Measurements from ENCODE around the gene CDK2AP2. TPM values are rescaled to one million over a fixed set of nuclear protein-coding genes. Genes with fewer than 3 reads are reported as not detected.
A peak's percentile ranks its signal among the peaks of the same experiment; 100 is the strongest.

The CDK2AP2 gene
- polyA plus RNA-seq, 12 donors = 12.7 to 27.8 (median 16.3) TPM; not detected in 1

DNA sequence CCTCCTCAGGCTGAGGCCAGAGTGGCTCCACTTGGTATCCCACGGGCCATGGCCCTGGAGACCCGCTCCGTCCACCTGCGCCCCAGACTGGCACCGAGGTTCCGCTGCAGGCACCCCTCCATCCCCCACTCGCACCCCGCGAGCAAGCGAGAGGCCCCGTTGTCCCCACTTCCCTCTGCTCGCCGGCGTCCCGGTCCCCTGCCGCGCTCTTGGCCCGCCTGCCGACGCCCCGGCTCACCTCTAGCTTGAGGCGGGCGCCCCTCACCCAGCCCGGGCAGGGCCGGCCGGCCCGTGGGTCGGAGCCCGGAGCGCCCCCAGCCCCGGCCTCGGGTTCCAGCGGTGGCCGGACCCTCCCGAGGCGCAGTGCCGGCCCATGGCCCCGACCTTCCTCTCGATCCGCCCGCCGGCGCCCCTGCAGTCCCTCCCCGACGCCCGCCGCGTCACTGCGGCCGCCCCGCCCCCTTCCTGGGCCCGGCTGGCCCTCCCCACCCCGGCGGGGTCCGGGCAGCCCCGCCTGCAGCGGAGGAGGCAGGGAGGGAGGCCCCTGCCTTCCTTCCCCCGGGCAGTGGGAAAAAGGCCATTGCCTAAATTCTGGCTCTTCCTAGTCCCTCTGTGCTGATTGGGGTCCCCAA lies 2.9 kb downstream of the CDK2AP2 start, which contains the start of gene PITPNM1:
TSS of gene PITPNM1 (minus strand) at position 414 of the 632 bp plus-strand sequence. CDS start 1,183 bp downstream, outside the sequence.
- DNase-seq = peak; percentile 56

DNA sequence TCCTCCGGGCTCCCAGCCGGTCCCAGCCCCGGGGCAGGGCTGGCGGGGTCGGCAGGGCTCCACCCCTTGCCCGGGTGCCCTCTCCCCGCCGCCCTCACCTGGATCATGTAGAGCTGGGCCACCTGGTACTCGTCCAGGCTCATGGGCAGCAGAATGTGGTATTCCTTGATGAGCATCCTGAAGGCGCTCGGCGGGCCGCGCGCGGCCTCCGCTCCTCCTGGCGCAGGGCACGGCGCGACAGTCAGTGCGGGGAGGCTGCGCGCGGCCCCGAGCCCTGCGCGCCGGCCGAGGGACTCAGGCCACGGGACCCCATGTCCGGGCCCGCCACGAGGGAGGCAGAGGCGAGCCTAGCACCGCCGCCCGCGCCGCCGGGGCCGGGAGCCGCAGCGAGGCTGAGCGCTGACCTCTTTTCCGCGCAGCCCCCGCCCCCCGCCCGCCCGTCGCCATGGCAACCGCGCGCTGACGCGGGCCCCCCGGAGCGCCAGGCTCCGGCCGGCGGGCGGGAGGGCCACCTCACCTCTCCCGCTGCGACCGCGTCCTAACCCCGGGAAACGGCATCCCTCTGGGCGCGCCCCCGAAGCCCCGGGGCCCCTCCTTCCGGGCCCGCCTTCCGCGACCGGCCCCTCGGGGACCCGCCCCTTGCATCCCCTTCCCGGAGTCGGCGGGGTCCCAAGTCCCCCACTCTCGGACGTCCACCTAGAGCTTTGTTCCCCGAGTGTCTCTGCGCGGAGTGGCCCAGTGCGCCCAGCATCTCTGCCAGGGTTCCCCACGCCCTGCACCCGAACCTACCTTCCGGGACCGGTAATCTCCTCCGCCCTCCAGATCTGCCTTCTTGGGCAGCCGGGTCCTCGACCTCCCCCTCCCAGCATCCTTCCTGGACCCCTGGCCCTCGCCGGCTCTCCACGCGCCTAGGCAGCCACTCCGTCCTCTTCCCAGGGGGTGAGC lies 3.7 kb downstream of the CDK2AP2 start:
- DNase-seq = no peak

DNA sequence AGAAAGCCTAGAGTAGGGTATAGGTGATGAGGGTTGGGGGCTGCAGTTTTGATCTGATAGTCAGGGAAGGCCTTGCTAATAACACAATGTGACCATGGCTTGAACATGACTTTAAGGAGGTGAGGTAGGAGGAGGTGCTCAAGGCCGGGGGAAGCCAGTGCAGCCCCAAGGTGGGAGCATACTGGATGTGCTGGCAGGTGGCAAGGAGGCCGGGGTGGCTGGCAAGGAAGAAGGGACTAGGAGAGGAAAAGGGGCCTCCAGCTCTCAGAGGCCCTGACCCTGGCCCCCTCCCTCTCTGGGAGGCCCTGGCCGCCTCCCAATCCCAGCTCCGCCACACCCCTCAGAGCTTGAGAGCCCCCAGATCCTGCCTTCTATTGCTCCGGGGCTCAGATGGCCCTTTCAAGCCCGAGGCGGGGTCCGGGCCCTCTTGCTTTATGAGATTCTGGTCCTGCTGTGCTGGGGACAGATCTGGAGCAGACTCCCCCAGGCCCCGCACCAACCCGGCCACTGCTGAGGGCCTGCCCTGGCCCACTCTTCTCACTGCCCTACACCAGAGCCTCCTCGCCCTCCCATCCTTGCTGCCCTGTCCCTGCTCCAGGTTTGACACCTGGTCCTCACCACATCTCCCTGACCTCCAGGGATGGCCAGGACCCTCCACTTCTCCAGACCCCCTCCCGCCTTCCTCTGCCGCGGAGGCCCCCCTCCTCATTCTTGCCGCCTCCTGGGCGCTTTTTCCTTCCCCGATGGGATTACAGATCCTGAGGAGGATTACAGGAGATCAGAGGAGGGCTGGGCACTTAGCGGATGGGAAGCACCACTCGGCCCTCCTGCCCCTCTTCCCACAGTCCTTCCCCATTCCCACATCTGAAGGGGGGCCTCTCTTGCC lies 4.6 kb downstream of the CDK2AP2 start:
- DNase-seq = no peak

DNA sequence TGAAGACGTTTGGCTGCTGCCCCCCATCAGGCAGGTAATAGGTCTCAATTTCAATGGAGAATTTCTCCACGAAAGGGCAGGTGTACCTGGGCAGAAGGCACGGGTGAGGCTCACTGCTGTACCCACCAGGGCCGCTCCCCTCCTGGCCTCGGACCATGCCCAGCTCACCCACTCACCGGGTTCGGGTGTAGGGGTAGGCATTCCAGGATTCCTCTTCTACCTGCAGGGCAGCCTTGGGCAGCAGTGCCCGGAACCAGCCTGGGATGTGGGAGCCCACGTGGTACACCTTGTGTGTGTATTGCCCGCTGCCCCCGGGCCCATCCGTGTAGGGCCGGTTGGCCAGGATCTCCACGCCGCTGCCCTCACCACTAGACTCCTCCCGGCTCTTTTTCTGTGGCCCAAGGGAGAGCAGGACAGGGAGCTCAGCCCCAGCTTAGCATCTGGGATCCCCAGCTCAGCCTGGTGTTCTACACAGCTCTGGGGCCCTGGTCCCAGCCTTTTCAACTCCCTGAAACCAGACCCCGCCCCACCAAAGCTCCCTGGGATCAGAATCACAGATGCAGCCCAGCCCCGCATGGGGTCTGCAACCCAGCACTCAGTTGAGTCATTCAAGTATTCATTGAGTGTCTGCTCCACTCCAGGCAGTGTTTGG lies 5.5 kb downstream of the CDK2AP2 start:
- DNase-seq = no peak

DNA sequence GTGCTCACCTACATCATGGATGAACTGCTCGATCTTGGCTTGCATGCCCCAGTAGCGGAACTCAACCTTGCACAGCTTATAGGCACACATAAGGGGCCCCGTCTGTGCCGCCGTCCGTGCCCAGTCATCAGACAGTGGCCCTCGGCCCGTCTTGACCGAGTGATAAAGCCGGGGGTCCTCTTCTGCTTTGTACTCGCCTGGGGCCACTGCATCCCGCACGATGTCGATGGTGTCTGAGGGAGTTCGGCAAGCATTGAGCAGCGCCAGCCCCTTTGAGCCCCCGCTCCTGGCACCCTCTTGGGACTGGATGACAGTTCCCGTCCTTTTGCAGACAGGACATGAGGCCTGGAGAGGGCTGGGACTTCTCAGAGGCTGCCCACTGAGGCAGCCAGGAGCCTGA lies 6.1 kb downstream of the CDK2AP2 start:
- no peak for DNase-seq

DNA sequence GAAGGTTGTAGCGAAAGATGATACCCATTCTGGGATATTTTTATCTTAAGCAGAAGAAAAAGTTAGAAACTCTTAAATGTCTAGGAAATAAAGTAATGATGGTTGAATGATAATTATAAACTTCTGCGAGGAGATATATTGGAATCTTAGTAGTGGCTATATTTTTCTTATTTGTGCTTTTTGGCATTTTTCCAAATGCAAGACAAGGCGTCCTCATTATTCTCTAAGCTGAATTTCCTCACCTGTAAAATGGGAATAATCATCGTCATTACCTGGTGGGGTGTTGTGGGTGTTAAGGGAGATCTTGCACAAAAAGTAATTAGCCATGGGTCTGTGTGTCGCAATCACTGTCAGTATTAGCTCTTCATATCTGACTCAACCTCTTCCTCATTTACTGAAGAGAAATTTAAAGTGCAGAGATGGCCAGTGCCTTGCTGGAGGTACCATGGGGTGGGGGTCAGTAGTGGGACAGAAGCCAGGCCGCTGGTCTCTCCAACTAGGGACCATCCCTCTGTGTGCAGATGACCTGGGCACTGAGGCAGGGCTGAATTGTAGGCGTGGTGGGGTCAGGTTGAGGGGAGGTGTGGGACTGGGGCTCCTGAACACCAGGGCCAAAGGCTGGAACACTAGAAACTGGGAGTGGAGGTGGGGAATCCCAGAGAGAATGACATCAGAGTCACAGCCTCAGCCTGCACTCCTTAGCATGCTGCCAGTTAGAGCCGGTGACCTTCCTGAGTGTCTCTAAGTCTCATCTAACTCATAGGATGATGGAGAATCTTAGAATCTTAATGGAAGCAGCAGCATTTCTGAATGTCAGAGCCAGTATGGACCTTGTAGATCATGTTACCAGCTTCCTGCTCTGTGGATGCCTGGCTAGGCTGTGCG lies 6.9 kb downstream of the CDK2AP2 start:
- DNase-seq = no peak

DNA sequence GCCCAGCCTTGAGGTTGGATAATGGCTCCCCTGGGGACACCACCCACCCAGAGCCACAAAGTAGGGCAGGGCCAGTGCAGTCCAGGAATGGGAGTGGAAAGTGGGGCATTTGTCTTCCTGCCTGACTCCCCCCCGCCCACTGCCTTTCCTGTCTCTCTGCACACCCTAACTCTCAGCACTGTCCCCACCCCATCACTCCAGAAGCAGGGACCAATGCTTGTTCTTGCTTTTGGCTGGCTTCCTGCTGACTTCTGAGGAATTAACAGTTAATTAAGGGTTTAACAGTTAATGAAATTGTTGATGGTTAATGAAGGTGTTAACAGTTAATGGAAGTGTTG lies 7.5 kb downstream of the CDK2AP2 start:
- DNase-seq = no peak

- DNase-seq = no peak
Observed at GRCh38 chr11:67499808-67500483, 8.0 kb downstream of the CDK2AP2 start.

- DNase-seq = no peak
Observed at GRCh38 chr11:67498544-67498972, 9.4 kb downstream of the CDK2AP2 start.

GRCh38 chr11:67497656-67498291 lies 10.2 kb downstream of the CDK2AP2 start:
- no peak for DNase-seq

DNA sequence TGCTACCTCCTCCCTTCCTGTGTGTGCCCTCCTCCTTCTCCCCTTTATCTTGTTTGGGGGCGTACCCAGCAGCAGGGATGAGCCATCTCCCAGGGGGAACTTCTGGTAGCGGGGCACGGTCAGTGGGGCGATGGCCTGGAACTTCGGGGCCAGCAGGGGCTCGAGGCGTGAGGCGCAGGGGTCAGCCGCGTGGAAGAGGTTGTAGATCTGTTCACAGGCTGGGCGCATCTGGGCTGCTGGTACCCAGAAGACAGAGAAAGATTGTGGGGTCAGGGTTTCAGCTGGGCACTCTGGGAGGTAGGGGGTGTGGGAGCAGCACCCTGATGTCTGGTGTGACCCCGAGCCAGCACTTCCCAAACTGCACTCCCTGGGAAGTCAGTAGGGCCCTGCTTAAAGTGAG lies 11.8 kb downstream of the CDK2AP2 start:
- no peak for DNase-seq

DNA sequence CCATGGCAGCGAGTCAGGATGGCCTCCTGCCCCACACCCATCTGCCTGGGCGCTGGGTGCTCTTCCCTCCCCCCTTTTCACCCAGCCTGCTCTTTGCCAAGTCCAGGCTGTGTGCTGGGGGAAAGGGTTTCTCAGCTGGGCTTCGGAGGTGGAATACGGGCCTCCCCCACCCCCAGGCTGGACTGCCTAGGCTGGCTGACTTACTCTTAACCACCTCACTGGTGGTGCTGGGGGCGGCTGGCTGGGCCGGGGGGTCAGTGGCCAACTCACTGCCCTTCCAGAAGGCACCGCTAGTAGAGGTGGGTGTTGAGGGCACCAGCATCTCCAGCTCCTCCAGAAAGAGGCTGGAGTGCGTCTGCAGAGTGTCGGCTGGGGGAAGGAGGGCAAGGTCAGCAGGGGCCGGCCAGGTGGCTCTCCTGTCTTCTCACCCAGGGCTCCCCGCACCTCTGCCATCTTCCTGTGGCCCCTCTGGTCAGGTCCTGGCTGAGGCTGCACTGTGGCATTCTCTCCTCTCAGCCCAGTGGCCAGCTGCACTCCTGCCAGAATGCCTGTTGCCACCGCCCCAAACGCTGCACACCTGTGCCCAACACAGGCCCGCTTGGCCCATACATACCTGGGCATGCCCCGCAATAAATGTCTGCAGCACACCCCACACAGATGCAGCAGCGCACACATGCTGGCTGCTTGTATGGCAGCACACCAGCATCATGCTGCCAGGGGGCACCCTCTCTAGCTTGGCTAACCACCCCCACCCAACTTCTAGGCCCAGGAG lies 12.5 kb downstream of the CDK2AP2 start:
- no peak for DNase-seq

- DNase-seq = no peak
Observed at GRCh38 chr11:67494371-67495233, 13.4 kb downstream of the CDK2AP2 start.

DNA sequence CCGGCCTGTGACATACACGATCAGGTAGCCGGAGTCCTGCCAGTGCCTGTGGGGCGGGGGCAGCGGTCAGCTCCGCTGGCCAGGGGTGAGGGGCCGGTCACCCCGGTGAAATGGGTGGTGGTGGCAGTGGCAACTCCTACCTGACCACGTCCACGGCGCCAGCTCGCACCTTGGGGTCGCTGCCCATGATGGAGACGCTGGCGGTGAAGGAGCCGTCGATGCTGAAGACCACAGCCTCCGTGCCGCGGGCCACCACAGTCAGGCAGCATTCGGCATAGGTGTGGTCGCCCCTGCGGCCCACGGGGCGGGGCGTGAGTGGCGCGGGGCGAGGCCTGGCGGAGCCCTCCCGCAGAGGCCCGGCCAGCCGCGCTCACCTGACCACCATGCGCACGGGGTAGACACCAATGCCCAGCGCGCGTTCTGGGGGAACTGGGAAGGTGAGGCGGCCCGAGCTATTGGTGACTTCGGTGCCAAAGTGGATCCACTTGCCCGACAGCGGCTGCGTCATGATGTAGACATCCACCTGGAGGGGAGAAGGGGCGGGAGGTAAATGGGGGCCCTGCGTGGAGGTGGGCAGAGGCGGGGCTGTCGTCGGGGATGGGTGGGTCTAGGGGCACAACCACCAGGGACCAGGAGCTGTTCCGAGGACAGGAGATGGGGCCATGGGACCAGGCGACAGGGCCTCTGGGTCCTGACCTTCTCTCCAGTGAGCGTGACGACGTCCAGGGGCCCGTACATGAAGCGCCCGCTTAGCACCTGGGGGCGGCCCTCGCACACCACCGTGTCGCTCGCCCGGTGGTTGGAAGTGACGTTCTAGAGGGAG lies 14.2 kb downstream of the CDK2AP2 start:
- no peak for DNase-seq

- DNase-seq = no peak
Observed at GRCh38 chr11:67492801-67493547, 15.0 kb downstream of the CDK2AP2 start.

All from muscle of arm (tissue), 12 donors.